GM23338 (cell line): ENCODE data around the gene GFRA1. TPM values are rescaled to one million over a fixed set of nuclear protein-coding genes. Genes with fewer than 3 reads are reported as not detected.

Source experiments
- ATAC-seq: fragments of 200-7000 bp; cut with Tn5 transposase; 3 replicates; pipeline ENCODE4 v1.9.1; 2020
- DNase-seq: peaks from one replicate; pipeline ENCODE4 v3.0.0-alpha.2; 2015; ENCODE audit warnings: low spot score
- H2AFZ ChIP-seq: fragments of 200-600 bp; sonication (generic); 2 replicates; pipeline ENCODE4 v1.8.0; 2016; ENCODE audit warnings: antibody characterized with exemption, mild to moderate bottlenecking, moderate library complexity
- H3F3A ChIP-seq: fragments of 200-600 bp; sonication (generic); replicated peaks from 2 replicates; pipeline ENCODE4 v1.8.0; 2017; ENCODE audit warnings: antibody characterized with exemption, mixed run types, low read depth
- H3K27ac ChIP-seq: fragments of 200-600 bp; sonication (generic); 2 replicates; pipeline ENCODE4 v1.6.1; 2016; ENCODE audit warnings: low read depth
- H3K27me3 ChIP-seq: fragments of 200-600 bp; sonication (generic); 2 replicates; pipeline ENCODE4 v1.8.0; 2016; ENCODE audit warnings: mild to moderate bottlenecking, mixed run types, moderate library complexity; ENCODE audit not compliant: insufficient read depth
- H3K36me3 ChIP-seq: fragments of 200-600 bp; sonication (generic); 2 replicates; pipeline ENCODE4 v1.8.0; 2016; ENCODE audit warnings: mild to moderate bottlenecking; ENCODE audit not compliant: insufficient read depth
- H3K4me1 ChIP-seq: fragments of 200-600 bp; sonication (generic); 2 replicates; pipeline ENCODE4 v1.8.0; 2016; ENCODE audit warnings: mild to moderate bottlenecking, moderate library complexity; ENCODE audit not compliant: insufficient read depth
- H3K4me2 ChIP-seq: fragments of 200-600 bp; sonication (generic); 2 replicates; pipeline ENCODE4 v1.7.1; 2017; ENCODE audit warnings: mixed run types
- H3K4me3 ChIP-seq: fragments of 200-600 bp; sonication (generic); 2 replicates; pipeline ENCODE4 v1.6.1; 2016; ENCODE audit warnings: mixed run types
- H3K79me2 ChIP-seq: fragments of 200-600 bp; sonication (generic); replicated peaks from 2 replicates; pipeline ENCODE4 v1.8.0; 2017; ENCODE audit warnings: mild to moderate bottlenecking; ENCODE audit not compliant: insufficient read depth
- H3K9me2 ChIP-seq: fragments of 200-600 bp; sonication (generic); 2 replicates; pipeline ENCODE4 v1.8.0; 2017; ENCODE audit not compliant: insufficient read depth
- H4K20me1 ChIP-seq: fragments of 200-600 bp; sonication (generic); replicated peaks from 2 replicates; pipeline ENCODE4 v1.8.0; 2017; ENCODE audit warnings: mild to moderate bottlenecking; ENCODE audit not compliant: insufficient read depth
- H3K27ac Mint-ChIP-seq: 2 replicates; pipeline ENCODE4 v1.8.0; 2020; ENCODE audit warnings: inconsistent platforms, mild to moderate bottlenecking, moderate library complexity, mixed read lengths
- H3K27me3 Mint-ChIP-seq: 3 replicates; pipeline ENCODE4 v1.8.0; 2022; ENCODE audit warnings: low read depth, mild to moderate bottlenecking, moderate library complexity, mixed read lengths, inconsistent platforms; ENCODE audit not compliant: insufficient read depth, poor library complexity
- H3K36me3 Mint-ChIP-seq: 3 replicates; pipeline ENCODE4 v1.8.0; 2021; ENCODE audit warnings: low read depth, mild to moderate bottlenecking, inconsistent platforms, moderate library complexity, mixed read lengths
- H3K4me1 Mint-ChIP-seq: 3 replicates; pipeline ENCODE4 v1.8.0; 2020; ENCODE audit warnings: mild to moderate bottlenecking, inconsistent platforms, mixed read lengths
- H3K4me3 Mint-ChIP-seq: 3 replicates; pipeline ENCODE4 v1.8.0; 2021; ENCODE audit warnings: moderate library complexity, mild to moderate bottlenecking, inconsistent platforms, mixed read lengths
- H3K9me3 Mint-ChIP-seq: 3 replicates; pipeline ENCODE4 v1.8.0; 2020; ENCODE audit warnings: moderate library complexity, mild to moderate bottlenecking, inconsistent platforms, mixed read lengths
- CREB1 ChIP-seq: fragments of 250-450 bp; sonication (Bioruptor Pico); IDR thresholded peaks from 2 replicates; pipeline ENCODE4 v1.5.0; 2020; ENCODE audit warnings: low read depth, mild to moderate bottlenecking, moderate library complexity
- CTCF ChIP-seq, 2 experiments: fragments of 200-600 bp in 1 of 2; sonication (generic) in 1 of 2; conservative IDR thresholded peaks; 2 replicates each; pipeline versions ENCODE4 v1.5.1 to v1.6.1; 2016 to 2017; ENCODE audit warnings: antibody characterized with exemption in 2 of 2, low read depth in 2 of 2, mild to moderate bottlenecking in 2 of 2, moderate library complexity in 1 of 2
- ETS1 ChIP-seq: IDR thresholded peaks from 2 replicates; pipeline ENCODE4 v1.6.1; 2016; ENCODE audit warnings: antibody characterized with exemption
- EZH2 ChIP-seq: fragments of 200-600 bp; sonication (generic); IDR thresholded peaks from one replicate; pipeline ENCODE4 v1.8.0; 2017; ENCODE audit warnings: antibody characterized with exemption, mild to moderate bottlenecking, low read depth; ENCODE audit not compliant: unreplicated experiment
- EZH2phosphoT487 ChIP-seq: fragments of 200-600 bp; sonication (generic); IDR thresholded peaks from one replicate; pipeline ENCODE4 v1.8.1; 2018; ENCODE audit warnings: antibody characterized with exemption; ENCODE audit not compliant: unreplicated experiment
- NANOG ChIP-seq: IDR thresholded peaks from 2 replicates; pipeline ENCODE4 v1.6.1; 2016; ENCODE audit warnings: antibody characterized with exemption, borderline replicate concordance
- POLR2AphosphoS5 ChIP-seq: IDR thresholded peaks from 2 replicates; pipeline ENCODE4 v1.6.1; 2016; ENCODE audit warnings: antibody characterized with exemption, low read depth
- REST ChIP-seq: IDR thresholded peaks from one replicate; pipeline ENCODE4 v1.6.1; 2018; ENCODE audit warnings: antibody characterized with exemption; ENCODE audit not compliant: unreplicated experiment
- STAT1 ChIP-seq: IDR thresholded peaks from one replicate; pipeline ENCODE4 v1.6.1; 2016; ENCODE audit warnings: antibody characterized with exemption; ENCODE audit not compliant: unreplicated experiment
- ZNF114 ChIP-seq: fragments of 250-450 bp; sonication (Bioruptor Pico); IDR thresholded peaks from 2 replicates; pipeline ENCODE4 v1.5.0; 2020; ENCODE audit warnings: mild to moderate bottlenecking, moderate library complexity
- polyA plus RNA-seq: library from polyadenylated mRNA; unstranded; fragments of >200 nt; fragmentation: Nextera tagmentation; extraction: Ambion mirVana; gene quantifications from 2 replicates; pipeline ENCODE4 v1.2.1, GENCODE V29; 2016
- total RNA-seq: library from RNA; depleted of rRNA; stranded (reverse); fragments of >200 nt; shearing (Covaris generic); gene quantifications from 2 replicates; pipeline ENCODE4 v1.2.3, GENCODE V29; 2014

GFRA1 gene
- total and polyA plus RNA-seq, 2 experiments from 2014 or later: 1.4 to 2.8 TPM

- TF ChIP-seq CTCF (conservative IDR thresholded peaks at IDR 0.05; ENCODE audit: low read depth in 2 of 2): no peak
- no peak for TF ChIP-seq POLR2AphosphoS5
- TF ChIP-seq EZH2phosphoT487: no peak
- no peak for TF ChIP-seq EZH2
- TF ChIP-seq ZNF114: no peak
- TF ChIP-seq STAT1: no peak
Observed at GRCh38 chr10:116241085-116241484, 31.9 kb downstream of the GFRA1 start (continued).

- DNase-seq (no peak), ATAC-seq (no peak)
- no peak overlapping the region for H3K4me3 ChIP-seq
- Mint-ChIP-seq H3K27ac (no peak overlapping the region), H3K27me3 (peaks cover 2% of the 10 kb centered on the region), H3K4me1 (peaks cover 11% of the 10 kb centered on the region; the same call in 2 of the 3 replicates), H3K36me3 (no peaks in the 10 kb centered on the region), H3K4me3 (no peak overlapping the region), H3K9me3 (no peaks in the 10 kb centered on the region; the same call in 2 of the 3 replicates)
- H4K20me1 ChIP-seq: no peaks in the 10 kb centered on the region
- H3K4me1 ChIP-seq: no peaks in the 10 kb centered on the region
- H2AFZ ChIP-seq: no peak overlapping the region
- H3K27ac ChIP-seq: no peak overlapping the region
- no peak overlapping the region for H3K4me2 ChIP-seq
- no peaks in the 10 kb centered on the region for H3K36me3 ChIP-seq
- no peaks in the 10 kb centered on the region for H3F3A ChIP-seq
- no peaks in the 10 kb centered on the region for H3K27me3 ChIP-seq
- H3K9me2 ChIP-seq: peaks cover 3% of the 10 kb centered on the region; the same call in 1 of the 2 replicates
- no peaks in the 10 kb centered on the region for H3K79me2 ChIP-seq
- TF ChIP-seq EZH2phosphoT487: no peak
- TF ChIP-seq ETS1: no peak
- no peak for TF ChIP-seq CTCF (conservative IDR thresholded peaks at IDR 0.05; ENCODE audit: low read depth in 2 of 2)
- no peak for TF ChIP-seq POLR2AphosphoS5
- TF ChIP-seq CREB1 (CRISPR knock-in tag): no peak
- no peak for TF ChIP-seq NANOG
- TF ChIP-seq REST: no peak
Observed at GRCh38 chr10:116240157-116240950, 32.7 kb downstream of the GFRA1 start.
